ENCODE results near the gene BUD31.

Gene BUD31

DNA sequence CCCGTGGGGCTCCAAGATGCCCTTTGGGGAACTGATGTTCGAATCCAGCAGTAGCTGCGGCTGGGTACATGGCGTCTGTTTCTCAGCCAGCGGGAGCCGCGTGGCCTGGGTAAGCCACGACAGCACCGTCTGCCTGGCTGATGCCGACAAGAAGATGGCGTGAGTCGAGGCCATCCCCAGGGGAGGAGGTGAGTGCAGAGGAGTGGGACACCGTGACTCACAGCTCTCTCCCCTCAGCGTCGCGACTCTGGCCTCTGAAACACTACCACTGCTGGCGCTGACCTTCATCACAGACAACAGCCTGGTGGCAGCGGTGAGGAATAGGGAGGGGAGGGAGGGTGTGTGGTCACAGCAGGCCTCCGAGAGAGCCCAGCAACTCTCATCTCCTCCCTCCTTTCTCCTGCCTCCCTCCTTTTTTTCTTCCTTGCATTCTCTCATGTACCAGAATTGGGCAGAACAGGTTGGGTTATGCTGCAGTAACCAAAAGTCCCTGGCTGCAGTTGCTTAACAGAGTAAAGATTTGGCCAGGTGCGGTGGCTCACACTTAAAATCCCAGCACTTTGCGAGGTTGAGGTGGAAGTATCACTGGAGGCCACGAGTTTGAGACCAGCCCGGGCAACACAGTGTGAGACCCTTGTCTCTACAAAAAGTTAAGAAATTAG is 17.7 kb upstream of the BUD31 start:
- peak overlapping the region; percentile 46 for H3K27ac Mint-ChIP-seq
- peaks cover 19% of the 10 kb centered on the region for H3K4me1 Mint-ChIP-seq
- H3K4me3 Mint-ChIP-seq: no peak overlapping the region
- H3K9me3 Mint-ChIP-seq: no peaks in the 10 kb centered on the region
- no peaks in the 10 kb centered on the region for H3K36me3 Mint-ChIP-seq
- H3K27me3 Mint-ChIP-seq: no peaks in the 10 kb centered on the region

DNA sequence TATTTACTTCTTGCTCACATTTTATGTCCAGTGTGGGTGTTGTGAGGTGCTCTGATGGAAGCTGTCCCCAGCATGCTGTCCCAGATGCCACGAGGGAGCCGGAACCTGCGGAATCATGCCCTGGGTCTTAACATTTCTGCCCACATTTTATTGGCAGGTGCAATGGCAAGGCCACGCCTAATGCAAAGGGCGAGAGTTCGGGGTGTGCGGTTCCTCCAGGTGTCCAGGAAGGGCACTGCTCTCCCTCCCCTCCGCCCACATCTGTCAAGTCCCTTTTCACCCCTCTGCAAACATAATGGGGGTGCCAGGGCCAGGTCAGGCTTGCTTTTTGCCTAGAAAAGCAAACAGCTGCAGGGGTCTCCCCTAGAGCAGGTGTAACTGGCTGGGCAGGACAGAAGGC is 16.7 kb upstream of the BUD31 start:
- Mint-ChIP-seq H3K36me3 (peaks cover 2% of the 10 kb centered on the region), H3K27ac (no peak overlapping the region), H3K4me3 (peak overlapping the region; percentile 52), H3K9me3 (no peaks in the 10 kb centered on the region), H3K27me3 (no peaks in the 10 kb centered on the region), H3K4me1 (peaks cover 19% of the 10 kb centered on the region)

DNA sequence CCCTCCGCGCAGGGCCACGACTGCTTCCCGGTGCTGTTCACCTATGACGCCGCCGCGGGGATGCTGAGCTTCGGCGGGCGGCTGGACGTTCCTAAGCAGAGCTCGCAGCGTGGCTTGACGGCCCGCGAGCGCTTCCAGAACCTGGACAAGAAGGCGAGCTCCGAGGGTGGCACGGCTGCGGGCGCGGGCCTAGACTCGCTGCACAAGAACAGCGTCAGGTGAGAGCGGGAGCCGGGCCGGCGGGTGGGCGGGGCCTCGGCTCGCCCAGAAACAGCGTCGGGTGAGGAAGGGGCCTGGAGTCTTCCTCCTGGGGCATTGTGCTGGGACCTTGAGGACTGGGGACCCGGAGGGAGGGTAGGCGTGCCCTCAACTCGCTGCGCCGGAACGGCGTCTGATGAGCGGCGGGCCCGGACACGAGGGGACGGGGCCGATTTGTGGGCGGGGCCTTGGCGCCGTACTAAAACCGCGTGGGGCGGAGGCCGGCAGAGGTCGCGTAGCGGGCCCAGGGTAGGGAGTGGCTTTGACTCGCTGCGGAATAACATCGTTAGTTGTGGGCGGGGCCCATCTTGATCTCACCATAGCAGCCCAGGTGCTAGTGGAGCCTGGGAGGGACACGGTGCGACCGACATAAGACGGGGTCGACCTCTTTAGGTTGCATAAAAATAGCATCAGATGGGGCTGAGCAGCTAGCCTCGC is 16.0 kb upstream of the BUD31 start:
- H3K27me3 Mint-ChIP-seq: no peaks in the 10 kb centered on the region
- peaks cover 21% of the 10 kb centered on the region for H3K4me1 Mint-ChIP-seq
- H3K36me3 Mint-ChIP-seq: peaks cover 3% of the 10 kb centered on the region
- no peaks in the 10 kb centered on the region for H3K9me3 Mint-ChIP-seq
- peak overlapping the region; percentile 81 for H3K4me3 Mint-ChIP-seq
- peak overlapping the region; percentile 55 for H3K27ac Mint-ChIP-seq

DNA sequence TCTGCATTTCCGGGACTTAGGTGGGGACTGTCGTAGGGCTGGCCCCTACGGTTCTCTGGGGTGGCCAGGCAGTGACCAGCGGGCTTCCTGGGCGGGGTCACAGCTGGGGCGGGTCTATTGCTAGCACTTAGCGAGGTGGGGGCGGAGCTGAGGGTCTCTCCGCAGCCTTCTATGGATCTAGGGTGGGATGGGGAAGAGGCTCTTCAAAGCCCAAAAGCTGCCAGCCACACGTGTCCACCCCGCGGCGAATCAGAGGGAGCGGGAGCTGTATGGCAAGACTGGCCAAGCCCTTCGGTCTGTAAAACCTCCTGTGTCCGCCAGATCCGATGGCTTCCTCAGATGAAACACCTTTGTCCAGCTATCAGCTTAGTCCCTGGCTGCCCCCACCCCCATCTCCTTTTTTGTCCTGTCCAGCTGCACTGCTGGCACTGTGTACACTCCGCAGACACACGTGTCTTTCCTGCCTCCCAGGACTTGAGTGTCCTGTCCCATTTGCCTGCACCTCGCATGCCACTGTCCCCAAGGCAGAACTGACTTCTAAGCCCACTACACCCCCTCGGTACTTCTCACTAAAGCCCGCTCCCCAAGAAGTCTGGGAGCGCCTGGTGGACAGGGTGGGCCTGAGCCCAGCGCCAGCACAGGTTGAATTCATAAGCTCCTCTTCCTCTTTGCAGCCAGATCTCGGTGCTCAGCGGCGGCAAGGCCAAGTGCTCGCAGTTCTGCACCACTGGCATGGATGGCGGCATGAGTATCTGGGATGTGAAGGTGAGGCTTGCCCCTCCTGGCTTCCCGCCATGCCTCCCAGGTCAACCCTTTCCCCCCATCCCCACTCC is 15.2 kb upstream of the BUD31 start:
- H3K27me3 Mint-ChIP-seq: no peaks in the 10 kb centered on the region
- H3K27ac Mint-ChIP-seq: peak overlapping the region; percentile 35
- H3K4me1 Mint-ChIP-seq: peaks cover 24% of the 10 kb centered on the region
- H3K36me3 Mint-ChIP-seq: peaks cover 6% of the 10 kb centered on the region
- no peaks in the 10 kb centered on the region for H3K9me3 Mint-ChIP-seq
- H3K4me3 Mint-ChIP-seq: peak overlapping the region; percentile 81

DNA sequence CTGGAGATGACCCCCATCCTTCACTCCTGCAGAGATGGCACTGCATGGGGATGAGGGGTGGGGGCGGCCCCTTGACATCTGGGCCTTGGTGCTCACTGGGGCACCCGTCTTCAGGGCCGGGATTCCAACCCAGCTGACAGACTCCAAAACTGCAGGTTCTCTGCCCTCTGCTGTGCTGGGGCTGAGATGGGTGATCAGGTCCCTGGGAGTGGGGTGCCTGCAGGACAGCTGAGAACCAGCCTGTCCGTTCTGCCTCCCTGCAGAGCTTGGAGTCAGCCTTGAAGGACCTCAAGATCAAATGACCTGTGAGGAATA is 14.6 kb upstream of the BUD31 start:
- Mint-ChIP-seq H3K27me3 (no peaks in the 10 kb centered on the region), H3K4me1 (peaks cover 24% of the 10 kb centered on the region), H3K27ac (peak overlapping the region; percentile 23), H3K9me3 (no peaks in the 10 kb centered on the region), H3K4me3 (no peak overlapping the region), H3K36me3 (peaks cover 9% of the 10 kb centered on the region)

DNA sequence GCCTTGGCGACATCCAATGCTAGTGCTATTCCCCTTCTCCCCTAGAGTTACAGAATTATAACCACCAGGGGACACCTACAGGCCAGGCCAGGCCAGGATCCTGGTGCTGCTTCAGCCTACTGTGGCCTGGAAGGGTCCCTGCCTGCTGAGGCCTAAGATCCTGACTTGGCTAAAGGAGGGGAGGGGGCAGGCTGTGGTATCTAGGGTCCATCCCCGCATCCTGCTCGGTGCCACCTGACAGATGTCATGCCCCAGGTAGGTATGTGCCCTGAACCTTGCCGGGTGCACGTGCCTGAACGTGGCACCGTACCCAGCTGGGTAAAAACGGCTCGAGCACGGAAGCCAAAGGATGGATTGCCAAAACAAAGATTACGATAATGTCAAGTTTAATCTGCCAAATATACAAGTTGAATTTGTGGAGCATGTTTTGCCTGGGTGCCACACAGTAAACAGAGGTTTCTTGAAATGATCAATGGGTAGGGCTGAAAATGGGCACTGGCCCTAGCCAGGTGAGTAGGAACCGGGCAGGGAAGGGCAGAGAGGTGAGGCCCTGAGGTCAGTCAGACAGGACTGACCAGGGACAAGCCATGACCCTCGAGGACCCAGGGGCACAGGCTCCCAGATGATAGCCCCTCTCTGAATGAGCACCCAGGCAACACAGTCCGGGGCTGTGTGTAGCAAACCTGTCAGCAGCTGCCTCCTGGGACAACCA is 13.0 kb upstream of the BUD31 start:
- Mint-ChIP-seq H3K9me3 (no peaks in the 10 kb centered on the region), H3K4me3 (no peak overlapping the region), H3K27me3 (no peaks in the 10 kb centered on the region), H3K36me3 (peaks cover 12% of the 10 kb centered on the region), H3K4me1 (peaks cover 24% of the 10 kb centered on the region), H3K27ac (peak overlapping the region; percentile 17)

DNA sequence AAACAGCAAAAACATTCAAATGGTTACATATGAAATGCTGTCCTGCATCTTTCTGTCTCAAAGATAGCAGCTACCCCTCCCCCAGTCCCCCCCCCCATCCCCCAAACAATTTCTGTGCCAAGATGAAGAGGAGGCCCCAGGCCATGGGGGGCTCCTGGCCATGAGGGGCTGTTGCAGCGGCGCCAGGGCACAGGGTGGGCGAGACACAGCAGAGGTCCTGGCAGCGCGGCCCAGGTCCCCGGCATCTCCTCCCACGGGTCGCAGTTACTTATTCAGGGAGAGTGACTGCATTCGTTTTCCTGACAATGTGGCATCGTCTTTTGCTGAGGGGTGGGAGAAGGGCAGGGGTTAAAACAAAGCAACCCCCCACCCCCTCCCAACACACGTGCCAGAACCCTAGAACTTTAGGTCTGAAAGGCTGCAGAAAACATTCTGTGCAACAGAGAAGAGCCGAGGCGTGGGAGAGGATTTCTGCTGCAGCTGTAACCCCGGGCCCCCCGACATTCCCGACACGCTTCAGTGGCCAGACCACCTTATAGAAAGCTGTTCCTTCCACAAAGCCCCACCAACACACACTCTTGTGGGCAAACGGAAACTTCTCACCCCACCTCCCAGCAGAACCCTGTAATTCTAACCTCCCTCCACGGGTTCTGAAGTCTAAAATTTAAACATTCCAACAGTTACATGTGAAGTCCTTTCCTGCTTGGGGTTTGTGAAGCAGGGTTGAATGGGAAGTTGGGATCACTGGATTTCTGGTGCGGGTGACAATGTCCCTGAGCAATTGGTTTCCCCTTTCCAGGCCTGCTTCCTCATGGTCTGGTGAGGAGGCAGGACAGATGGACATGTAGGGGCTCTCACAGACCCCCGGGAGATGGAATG is 12.1 kb upstream of the BUD31 start:
- H3K4me1 Mint-ChIP-seq: peaks cover 24% of the 10 kb centered on the region
- H3K27ac Mint-ChIP-seq: peak overlapping the region; percentile 23
- no peaks in the 10 kb centered on the region for H3K9me3 Mint-ChIP-seq
- H3K27me3 Mint-ChIP-seq: no peaks in the 10 kb centered on the region
- peaks cover 16% of the 10 kb centered on the region for H3K36me3 Mint-ChIP-seq
- H3K4me3 Mint-ChIP-seq: no peak overlapping the region

DNA sequence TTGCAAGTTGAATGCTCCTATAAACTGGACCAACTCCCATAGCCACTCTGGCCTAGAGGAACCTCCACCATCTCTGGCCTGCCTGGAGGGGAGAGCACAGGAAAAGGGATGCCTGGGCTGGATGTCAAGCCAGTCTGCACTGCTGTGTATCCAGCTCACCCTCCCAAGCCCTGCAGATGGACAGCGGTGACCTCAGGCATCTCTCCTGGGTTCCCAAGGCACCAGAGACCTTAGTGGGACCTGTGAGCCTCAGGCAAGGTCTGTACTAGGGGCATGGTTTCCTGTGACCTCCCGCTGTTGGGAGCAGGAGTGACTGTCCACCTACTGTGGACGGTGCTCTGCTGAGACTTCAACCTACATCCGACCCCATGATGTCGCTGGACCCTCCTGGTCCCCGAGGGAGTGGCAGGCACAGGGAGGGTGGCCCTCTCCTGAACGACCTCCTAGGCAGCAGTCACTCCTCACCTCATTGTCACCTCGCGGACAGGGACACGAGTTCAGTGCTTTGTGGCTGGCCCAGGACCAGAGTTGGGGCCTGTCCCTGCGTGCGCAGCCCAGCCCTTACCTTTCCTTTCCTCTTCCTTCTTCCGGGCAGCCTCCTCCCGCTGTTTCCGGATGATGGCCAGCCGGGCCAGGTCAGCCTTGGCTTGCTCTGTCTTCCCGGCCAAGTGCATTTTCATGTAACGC is 11.3 kb upstream of the BUD31 start:
- no peaks in the 10 kb centered on the region for H3K9me3 Mint-ChIP-seq
- H3K27ac Mint-ChIP-seq: peak overlapping the region; percentile 90
- peaks cover 20% of the 10 kb centered on the region for H3K4me1 Mint-ChIP-seq
- H3K4me3 Mint-ChIP-seq: no peak overlapping the region
- no peaks in the 10 kb centered on the region for H3K27me3 Mint-ChIP-seq
- H3K36me3 Mint-ChIP-seq: peaks cover 16% of the 10 kb centered on the region

DNA sequence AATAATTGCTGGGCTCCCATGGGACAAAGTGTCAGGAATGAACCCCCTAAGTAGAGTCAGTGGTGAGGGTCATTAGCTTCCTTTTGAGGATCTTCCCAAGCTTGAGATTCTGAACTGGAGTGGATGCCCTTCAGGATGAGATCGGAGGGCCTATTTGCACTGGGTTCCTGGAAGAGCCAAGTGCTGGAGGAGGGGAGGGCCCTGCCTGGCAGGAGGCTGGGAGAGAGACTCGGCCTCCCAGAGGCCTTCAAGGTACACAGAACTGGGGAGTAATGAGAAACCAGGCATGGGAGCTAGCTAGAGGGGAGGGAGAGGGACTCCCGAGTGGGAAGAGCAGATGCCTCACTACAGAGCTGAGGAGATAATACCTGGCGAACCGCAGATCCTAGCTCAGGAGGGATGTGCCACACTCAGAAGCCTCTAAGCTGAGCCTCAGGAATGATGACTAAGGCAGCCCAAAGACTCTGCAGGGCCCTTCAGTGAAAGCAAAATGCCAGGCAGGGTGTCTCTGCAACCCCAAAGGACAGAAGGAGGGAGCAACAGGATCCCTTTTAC is 9.8 kb upstream of the BUD31 start:
- peaks cover 21% of the 10 kb centered on the region for H3K4me1 Mint-ChIP-seq
- no peaks in the 10 kb centered on the region for H3K9me3 Mint-ChIP-seq
- H3K4me3 Mint-ChIP-seq: no peak overlapping the region
- peaks cover 26% of the 10 kb centered on the region for H3K36me3 Mint-ChIP-seq
- H3K27me3 Mint-ChIP-seq: no peaks in the 10 kb centered on the region
- peak overlapping the region; percentile 90 for H3K27ac Mint-ChIP-seq

DNA sequence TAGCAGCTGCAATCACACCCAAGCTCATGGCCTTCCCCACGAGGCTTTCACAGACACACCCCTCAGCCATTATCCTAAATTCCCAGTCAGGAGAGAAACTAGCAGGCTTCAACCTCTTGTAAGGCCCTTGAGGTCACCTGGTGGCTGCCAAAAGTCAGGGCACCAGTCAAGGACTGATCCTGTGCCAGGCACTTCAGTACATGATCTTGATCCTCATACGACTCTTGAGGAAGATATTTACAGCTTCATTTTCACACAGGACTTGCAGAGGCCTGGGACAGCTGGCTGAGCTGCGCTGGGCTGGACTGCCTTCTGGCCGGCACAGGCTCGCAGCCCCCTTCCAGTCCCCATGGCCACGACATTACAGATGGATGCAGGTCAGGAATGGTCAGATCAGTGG is 9.2 kb upstream of the BUD31 start:
- Mint-ChIP-seq H3K27me3 (no peaks in the 10 kb centered on the region), H3K9me3 (no peaks in the 10 kb centered on the region), H3K36me3 (peaks cover 29% of the 10 kb centered on the region), H3K4me1 (peaks cover 23% of the 10 kb centered on the region), H3K4me3 (no peak overlapping the region), H3K27ac (no peak overlapping the region)

DNA sequence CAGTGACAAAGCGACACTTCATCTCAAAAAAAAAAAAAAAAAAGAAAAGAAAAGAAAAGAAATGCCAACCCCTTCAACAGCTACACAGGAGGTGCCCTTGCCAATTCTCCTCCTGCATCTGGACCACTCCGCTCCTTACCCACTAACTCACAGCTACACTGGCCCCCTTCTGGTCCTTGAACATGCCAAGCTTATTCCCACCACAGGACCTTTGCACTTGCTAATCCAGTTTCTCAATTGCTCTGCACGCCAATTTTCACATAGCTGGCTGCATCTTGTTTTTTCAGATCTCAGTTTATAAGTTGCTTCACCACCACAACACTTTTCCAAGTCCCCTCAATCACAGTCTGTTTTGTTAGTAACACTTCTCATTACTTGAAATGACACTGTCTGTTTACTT is 5.9 kb upstream of the BUD31 start:
- Mint-ChIP-seq H3K4me3 (no peak overlapping the region), H3K27ac (peak overlapping the region; percentile 44), H3K36me3 (peaks cover 25% of the 10 kb centered on the region), H3K4me1 (peaks cover 36% of the 10 kb centered on the region), H3K27me3 (no peaks in the 10 kb centered on the region), H3K9me3 (no peaks in the 10 kb centered on the region)

DNA sequence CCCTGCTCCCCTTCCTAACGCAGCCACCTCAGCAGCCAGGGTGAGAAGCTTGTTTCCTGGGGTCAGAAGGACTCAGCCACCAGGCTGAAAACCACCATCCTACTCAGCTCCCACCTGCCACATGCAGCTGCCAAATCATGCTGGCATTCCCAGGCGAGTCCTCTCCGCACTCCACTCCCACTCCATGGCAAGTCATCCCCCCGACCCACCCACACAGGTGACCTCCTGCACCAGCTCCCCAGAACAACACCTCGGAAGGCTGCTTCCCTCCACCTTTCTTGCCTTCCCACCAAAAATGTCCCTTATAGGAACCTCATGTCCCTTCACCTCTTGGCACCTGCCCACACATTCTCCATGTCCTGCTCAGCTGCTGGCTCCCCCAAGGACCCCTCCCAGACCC is 5.0 kb upstream of the BUD31 start:
- Mint-ChIP-seq H3K27ac (no peak overlapping the region), H3K27me3 (no peaks in the 10 kb centered on the region), H3K9me3 (no peaks in the 10 kb centered on the region), H3K4me1 (peaks cover 32% of the 10 kb centered on the region), H3K4me3 (no peak overlapping the region), H3K36me3 (peaks cover 21% of the 10 kb centered on the region)

DNA sequence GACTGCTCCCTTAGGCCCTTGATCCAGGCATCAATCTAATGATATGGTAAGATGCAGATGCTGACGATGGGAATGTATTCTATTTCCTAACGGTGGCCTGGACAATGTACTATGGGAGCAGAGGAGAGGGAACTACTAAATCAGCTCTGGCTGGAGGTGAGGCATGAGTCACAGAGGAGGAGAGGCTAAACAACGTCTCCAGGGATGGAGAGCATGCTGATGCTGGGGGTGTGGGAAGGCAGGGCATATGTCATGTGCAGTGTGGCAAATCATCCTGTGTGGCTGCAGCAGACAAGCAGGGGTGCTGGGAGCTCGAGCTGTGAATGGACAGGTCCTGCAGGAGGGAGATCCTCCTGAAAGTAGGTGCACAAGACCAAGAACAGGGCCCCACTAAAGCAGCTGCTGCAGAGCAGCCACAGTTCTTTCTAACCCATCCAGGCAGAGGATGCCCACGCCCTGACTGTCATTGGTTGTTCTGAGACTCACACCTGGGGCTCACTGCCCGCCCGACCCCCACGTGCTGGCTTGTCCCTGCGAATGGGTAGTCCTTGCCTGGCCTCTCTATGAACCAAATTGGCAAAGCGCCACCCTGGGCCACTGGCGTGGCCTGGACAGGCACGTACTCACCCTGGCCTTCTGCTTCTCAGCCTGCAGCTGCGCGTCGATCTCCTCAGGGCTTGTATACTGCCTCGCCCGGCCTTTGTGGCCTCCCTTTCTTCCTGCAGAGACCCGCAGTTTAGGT is 4.4 kb upstream of the BUD31 start:
- Mint-ChIP-seq H3K27ac (peak overlapping the region; percentile 55), H3K4me1 (peaks cover 32% of the 10 kb centered on the region), H3K27me3 (no peaks in the 10 kb centered on the region), H3K36me3 (peaks cover 19% of the 10 kb centered on the region), H3K4me3 (no peak overlapping the region), H3K9me3 (no peaks in the 10 kb centered on the region)

DNA sequence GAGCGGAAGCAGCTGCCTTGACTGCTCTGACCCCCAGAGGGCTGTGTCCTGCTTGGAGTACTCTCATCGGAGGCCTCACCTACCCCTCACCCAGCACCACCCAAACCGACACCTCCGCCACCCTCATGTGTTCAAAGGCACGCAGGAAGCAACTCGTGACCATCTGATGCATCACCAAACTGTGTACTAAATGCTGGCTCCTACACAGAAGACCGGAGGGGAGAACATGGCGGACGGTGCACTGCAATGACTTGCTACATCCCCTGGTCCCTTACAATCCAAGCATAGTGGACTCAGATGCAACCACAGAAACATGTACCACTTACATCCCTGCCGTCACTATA is 3.8 kb upstream of the BUD31 start:
- Mint-ChIP-seq H3K9me3 (no peaks in the 10 kb centered on the region), H3K27ac (no peak overlapping the region), H3K4me3 (no peak overlapping the region), H3K27me3 (no peaks in the 10 kb centered on the region), H3K36me3 (peaks cover 21% of the 10 kb centered on the region), H3K4me1 (peaks cover 37% of the 10 kb centered on the region)

Measured in activated naive CD4-positive, alpha-beta T cell treated with anti-CD3 and anti-CD28 coated beads, Interleukin-2, amount 50 U/mL, for 24 hours (primary cell).